Activated CD8-positive, alpha-beta memory T cell treated with anti-CD3 and anti-CD28 coated beads for 24 hours (primary cell): ENCODE measurements around the gene OR5B3.
"Not testable (repeated sequence)": the region's sequence is repeated elsewhere in the genome, so short reads cannot be mapped to it uniquely, and the experiment has no call there.

Source experiments
- DNase-seq: peaks from one replicate; pipeline ENCODE4 v3.0.0-alpha.2; 2020

The OR5B3 gene

DNA sequence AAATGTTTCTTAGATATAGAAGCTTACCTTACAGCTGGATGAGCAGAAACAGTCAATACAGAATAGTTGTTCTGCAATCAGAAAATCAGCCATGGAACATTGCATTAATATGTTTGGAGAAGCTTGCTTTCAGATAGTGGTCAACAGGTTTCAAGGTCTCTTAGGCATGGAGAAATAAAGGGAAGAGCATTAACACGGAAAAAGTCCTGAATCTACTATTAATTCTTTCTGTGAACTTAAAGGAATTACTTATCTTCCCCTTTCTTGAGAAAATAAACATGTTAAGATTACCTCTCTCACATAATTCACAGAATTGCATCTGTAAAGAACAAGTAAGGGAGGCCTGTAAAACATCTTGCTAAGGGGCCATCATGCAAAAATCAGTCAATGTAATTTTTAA is at the start of gene OR5B3:
Gene OR5B3 (minus strand): TSS at position 101 of the 400 bp plus-strand sequence. CDS start 3,465 bp downstream, outside the sequence.
- no peak for DNase-seq

DNA sequence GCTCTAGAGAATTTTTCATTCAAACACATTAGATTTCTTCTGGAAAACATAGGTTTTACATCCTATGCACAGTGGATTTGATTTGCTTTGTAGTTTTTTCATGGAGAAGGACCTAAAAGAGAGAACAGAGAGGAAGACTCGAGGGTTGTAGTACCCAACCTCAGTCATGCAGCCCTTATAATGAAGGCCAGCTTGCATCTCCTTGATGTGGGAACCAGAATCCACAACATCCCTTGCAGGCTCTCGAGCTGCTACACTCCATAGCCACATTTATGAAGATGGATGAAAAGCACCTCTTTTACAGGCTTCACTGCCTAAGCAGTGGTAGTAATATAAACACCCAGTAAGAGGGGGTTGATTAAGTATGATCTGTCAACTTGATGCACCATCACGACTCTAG is 44.9 kb upstream of the OR5B3 start:
- DNase-seq, result no peak

DNA sequence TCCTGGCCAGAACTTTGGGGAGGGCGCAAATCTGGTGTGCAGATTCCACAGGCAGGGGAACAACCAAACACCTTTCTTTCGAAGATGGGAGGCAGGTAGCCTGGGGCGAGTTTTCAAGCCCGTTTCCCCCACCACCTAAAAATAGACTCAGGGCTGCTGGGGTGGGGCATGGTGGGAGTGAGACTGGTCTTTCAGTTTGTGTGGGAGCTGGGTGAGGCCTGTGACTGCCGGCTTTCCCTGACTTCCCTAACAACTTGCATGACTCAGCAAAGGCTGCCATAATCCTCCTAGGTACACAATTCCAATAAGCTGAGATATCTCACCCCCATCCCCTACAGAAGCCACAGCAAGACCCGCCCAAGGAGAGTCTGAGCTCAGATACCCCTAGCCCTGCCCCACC is 39.6 kb upstream of the OR5B3 start:
- DNase-seq, result no peak

DNA sequence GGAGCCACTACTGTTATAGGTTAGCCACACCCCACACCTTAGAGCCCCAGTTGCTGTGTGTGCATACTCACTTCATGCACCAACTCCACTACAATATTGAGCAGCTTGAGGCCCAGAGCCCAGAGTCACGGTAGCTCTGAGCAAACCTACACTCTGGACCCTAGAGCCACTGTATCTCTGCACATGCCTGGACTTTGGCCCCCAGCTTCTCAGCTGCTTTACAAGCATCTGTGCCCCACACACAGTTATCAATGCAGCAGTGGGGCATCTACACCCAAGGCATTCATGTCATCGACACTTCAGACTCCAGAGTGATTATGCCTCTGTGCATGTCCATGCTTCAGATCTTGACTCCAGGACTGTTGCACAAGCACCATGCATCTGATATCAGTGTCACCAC is 37.6 kb upstream of the OR5B3 start:
- no peak for DNase-seq

DNA sequence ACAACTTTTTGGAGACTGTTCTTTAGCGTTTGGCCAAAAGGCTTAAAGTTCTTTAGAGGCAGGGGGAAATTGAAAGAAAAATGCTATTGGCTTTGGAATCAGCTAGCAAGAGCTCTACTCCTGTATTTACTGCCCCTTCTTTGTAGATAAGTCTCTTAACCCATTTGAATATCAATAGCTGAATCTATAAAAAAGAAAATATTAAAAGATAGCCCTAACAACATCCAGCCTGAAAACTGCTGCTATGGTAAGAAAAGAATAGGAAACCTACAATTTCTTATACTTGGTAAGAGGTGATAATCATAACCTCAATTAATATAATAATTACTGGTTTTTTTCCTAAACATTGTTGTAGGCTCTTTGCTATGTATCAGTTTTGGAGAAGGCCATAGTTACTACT is 35.5 kb upstream of the OR5B3 start, which contains the start of gene OR5B12:
Gene OR5B12 (minus strand): TSS at position 101 of the 400 bp plus-strand sequence. CDS start 2,085 bp downstream, outside the sequence.
- no peak for DNase-seq

DNA sequence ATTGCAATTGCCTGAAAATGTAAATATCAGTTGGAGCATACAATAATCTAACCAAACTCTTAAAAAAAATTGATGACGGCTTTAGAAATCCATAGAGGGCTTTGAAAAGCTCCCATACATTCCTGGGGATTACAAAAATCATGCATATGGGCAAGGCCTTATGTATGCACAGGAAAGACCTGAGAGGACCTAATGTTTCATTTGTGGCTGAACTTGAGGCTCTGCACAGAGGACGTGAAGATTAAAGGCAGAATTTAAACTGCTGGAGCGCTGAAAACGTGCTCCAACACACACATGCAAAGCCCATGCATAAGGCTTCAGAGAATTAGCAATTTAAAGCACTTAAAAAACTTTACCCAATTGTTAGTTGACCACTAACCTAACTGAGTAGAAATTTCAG is 31.8 kb upstream of the OR5B3 start:
- no peak for DNase-seq

DNA sequence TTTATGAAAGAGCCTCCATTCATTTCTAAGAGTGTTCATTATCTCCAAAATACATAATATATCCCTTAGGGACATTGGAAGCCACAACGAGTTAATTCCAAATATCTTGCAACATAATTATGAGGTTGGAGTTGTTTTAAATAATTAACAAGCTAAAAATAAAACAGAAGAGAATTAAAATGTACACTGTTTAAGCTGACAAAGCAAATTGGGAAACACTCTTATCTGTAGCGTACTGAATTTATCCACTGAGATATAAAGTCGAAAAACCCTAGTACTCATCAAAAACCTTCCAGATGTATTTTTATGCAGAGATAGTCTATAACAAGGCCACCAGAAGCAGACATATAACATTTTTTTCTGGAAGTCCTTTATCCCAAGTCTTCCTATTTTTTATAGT is 27.5 kb upstream of the OR5B3 start:
- DNase-seq, result no peak

DNA sequence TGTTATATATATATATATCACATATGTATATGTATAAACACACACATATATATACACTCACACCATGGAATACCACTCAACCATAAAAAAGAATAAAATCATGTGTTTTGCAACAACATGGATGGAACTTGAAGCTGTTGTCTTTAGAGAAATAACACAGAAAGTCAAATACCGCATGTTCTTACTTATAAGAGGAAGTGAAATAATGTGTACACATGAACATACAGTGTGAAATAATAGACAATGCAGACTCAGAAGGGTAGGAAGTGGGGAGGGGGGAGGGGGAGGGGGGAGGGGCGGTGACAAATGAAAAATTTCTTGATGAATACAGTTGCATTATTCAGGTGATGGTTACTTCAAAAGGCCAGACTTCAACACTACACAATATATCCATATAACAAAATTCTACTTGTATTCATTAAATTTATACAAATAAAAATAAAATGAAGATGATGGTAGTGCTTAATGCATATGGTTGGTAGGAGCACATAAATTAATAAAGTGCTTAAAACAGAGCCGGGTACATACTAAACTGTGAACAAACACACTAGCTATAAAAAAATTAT is 27.0 kb upstream of the OR5B3 start:
- no peak for DNase-seq

DNA sequence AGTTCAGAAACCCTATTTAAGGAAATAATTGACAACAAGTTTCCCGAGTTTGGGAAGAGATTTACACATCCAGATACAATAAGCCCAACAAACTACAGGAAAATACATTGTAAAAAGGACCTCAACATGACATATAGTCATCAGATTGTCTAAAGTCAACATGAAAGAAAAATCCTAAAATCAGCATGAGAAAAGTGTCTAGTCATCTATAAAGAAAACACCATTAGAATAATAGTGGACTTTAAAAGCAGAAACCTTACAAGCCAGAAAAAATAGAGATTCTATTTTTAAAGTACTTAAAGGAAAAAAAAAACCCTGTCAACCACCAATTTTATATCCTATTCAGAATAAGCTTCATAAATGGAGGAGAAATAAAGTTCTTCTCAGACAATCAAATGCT is 22.6 kb upstream of the OR5B3 start:
- no peak for DNase-seq

DNA sequence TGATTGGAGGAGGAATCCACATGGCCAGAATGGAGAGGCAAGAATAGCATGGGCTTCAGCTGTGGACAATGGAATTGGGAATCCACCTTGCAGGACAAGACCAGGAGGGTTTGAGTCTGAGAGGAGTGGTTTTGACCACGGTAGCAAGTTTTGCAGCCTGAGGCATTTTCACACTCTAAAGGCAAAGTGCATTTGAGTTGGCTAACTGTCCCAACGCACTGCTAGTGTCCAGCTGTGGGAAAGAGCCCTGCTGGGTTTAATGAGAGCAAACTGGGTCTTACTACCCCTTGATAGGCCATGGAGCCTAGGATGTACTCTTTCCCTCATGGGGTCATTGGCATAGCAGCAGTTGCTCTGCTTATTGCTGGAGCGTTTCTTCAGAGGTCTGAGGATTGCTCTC is 21.3 kb upstream of the OR5B3 start, which contains the start of gene OR5B2:
Gene OR5B2 (minus strand): TSS at position 101 of the 400 bp plus-strand sequence. CDS start 4,860 bp downstream, outside the sequence.
- DNase-seq, result no peak

DNA sequence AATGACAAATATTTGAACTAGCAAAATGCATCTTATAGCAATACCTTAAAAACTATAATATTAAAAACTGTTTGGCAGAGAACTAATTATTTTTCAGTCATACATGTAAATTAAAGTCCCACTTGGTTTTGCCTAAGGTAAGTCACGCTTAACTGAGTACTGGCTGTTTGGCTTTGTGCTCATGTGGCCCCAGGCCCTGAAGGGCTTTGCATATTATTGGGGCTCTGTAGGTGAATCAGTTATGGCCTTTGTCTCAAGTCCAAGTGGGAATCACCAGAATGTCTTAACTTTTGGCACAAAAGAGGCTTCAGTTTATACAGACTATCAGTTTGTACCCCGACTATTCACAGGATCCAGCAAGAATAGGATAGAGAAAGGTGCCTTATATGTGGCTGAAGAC is 7.1 kb downstream of the OR5B3 start:
- not testable (repeated sequence) for DNase-seq

DNA sequence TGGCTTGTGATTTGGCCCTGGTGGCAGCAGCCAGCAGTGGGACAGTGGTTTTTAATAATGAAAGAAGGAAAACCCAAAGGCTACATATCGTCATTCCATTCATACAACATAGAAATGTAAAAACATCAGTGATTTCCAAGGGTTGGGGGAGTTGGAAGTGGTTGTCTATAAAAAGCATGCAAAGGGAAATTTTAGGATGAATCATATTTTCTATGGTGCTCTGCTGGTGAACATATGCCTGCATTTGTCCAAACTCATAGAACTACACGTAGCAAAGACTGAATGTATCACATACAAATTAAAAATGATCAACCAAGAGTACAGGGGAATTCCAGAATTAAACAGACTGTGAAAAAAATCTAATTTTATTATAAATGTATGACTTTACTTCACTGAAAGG is 11.1 kb downstream of the OR5B3 start:
- DNase-seq, result no peak

DNA sequence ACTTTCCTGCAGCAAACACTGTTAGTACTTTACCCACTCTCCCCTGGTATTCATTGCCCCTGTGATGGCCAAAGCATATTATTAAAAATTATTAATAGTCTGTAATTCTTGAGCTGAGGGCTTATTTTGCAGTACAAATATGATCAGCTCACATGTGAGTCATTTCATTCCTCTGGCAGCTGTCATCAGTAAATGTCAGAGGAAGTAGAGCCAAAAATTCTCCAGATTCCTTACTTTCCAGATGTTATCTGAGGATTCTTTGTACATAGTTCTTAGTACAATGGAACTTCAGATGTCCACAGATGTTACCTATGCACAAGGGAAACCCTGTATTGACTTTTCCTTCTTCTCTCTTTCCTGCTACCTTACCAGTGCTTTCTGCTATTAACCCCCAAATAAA is 12.5 kb downstream of the OR5B3 start:
- no peak for DNase-seq

DNA sequence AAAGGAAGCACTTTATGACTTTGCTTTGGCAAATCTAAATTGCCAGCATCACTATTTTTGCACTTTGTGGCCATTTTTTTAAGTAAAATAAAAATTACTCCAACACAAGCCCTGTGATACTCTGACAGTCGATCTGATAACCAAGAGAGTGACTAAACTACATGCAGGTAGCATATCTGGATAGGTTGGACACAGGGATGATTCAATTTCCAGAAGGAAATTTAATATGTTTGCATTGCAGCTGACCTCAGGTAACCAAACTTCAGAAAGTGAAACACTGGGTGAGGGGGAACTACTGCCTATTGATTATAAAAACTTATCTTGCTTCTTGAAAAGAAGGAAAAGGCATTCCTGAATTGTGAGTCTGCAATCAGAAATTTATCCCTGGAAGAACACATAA is 13.9 kb downstream of the OR5B3 start:
- no peak for DNase-seq

DNA sequence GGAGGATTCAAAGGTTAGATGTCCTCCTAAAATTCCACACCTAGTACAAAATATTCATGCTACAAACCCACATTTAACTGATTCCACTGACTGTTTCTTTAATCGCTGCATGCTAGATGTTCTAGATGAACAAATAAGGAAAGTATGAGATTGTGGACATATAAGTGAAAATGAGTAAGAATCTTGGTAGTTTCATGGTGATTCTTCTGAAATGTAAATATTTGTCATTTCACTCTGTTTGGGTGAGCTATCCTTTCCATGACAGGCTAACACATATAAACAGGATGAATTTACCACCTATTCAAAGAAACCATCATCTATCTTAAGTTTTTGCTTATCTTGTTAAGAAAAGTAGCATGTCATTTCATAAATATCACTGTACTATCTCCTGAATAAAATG is 14.8 kb downstream of the OR5B3 start:
- no peak for DNase-seq

DNA sequence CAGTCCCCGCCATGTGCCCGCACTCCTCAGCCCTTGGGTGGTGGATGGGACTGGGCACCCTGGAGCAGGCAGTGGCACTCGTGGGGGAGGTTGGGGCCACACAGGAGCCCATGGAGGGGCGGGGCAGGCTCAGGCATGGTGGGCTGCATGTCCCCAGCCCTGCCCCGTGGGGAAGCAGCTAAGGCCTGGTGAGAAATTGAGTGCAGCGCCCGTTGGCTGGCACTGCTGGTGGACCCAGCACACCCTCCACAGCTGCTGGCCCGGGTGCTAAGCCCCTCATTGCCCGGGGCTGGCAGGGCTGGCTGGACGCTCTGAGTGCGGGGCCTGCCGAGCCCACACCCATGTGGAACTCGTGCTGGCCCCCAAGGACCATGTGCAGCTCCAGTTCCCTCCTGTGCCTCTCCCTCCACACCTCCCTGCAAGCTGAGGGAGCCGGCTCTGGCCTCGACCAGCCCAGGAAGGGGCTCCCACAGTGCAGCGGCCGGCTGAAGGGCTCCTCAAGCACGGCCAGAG is 16.1 kb downstream of the OR5B3 start:
- DNase-seq, result no peak

DNA sequence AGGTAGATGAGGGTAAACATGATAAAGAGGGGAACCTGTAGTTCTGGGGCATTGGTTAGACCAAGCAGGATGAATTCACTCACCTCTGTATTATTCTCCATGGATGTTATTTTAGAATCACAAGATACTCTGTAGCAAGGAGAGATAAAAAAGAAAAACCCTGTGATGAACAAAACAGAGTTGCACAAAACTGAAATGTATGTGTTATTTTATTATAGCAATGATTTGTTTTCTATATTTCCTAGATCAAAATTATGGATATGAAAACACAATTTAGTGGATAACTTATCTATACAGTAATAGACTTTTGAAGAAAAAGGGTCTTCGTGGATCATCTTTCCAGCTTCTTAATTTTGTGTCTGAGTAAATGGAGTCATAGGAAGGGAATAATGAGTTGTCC is 47.7 kb downstream of the OR5B3 start, which contains the start of gene OR5B17:
Gene OR5B17 (minus strand): TSS at position 101 of the 400 bp plus-strand sequence. CDS start 0 bp downstream, at position 101.
- DNase-seq, result no peak

DNA sequence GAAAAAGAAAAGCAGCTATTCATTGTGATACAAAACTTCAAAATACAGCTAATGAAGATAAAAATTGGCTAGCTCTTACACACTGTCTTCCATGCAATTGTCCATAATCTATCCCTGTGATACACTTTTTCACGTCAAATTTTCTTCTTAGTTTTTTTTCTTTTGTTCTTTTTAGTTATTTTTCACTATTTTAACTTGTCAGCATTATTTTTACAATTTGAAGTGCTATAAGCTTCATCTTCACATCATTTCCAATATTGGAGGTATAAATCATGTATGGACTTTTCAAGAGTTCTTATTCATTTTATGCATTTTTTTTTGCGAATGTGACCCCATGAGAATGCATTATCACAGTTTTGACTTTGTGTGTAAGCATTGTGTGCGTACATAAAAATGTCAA is 51.9 kb downstream of the OR5B3 start:
- no peak for DNase-seq
